Measurements from ENCODE around the gene BMPR1A.
A peak's percentile ranks its signal among the peaks of the same experiment; 100 is the strongest.
"Not testable (repeated sequence)": the region's sequence is repeated elsewhere in the genome, so short reads cannot be mapped to it uniquely, and the experiment has no call there.

BMPR1A gene

GRCh38 chr10:86878983-86879713, 122.7 kb downstream of the BMPR1A start:
- DNase-seq (ENCODE audit: low read depth, low spot score) = no peak

GRCh38 chr10:86880971-86881370, 124.6 kb downstream of the BMPR1A start:
- DNase-seq (ENCODE audit: low read depth, low spot score) = no peak

GRCh38 chr10:86888585-86889381, 132.4 kb downstream of the BMPR1A start:
- no peak for DNase-seq (ENCODE audit: low read depth, low spot score)

GRCh38 chr10:86889997-86890396, 133.6 kb downstream of the BMPR1A start:
- no peak for DNase-seq (ENCODE audit: low read depth, low spot score)

DNA sequence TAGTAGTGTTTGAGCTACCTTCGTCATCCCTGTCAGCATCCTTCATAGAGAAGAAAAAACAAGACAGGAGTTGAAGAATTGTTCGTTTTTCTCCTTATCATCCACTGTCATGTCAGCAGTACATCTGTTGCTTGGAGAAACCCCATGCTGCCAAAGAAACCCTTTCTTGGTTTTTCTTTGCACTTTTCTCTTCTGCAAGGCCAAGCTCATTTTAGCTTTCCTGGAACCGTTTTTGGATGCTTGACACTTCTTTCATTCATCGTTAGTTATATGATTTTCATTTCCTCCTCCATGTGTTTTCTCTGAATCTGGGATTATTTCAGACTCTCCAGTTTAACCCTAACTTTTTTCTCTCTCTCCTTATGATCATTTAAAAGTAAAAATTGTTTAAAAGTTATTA, 142.1 kb downstream of the BMPR1A start:
- DNase-seq (ENCODE audit: low read depth, low spot score) = no peak

- no peak for DNase-seq (ENCODE audit: low read depth, low spot score)
Measured at GRCh38 chr10:86899132-86899531, 142.7 kb downstream of the BMPR1A start.

- DNase-seq (ENCODE audit: low read depth, low spot score) = peak; percentile 67
Measured at GRCh38 chr10:86899670-86900276, 143.4 kb downstream of the BMPR1A start.

- no peak for DNase-seq (ENCODE audit: low read depth, low spot score)
Measured at GRCh38 chr10:86900955-86901354, 144.5 kb downstream of the BMPR1A start.

DNA sequence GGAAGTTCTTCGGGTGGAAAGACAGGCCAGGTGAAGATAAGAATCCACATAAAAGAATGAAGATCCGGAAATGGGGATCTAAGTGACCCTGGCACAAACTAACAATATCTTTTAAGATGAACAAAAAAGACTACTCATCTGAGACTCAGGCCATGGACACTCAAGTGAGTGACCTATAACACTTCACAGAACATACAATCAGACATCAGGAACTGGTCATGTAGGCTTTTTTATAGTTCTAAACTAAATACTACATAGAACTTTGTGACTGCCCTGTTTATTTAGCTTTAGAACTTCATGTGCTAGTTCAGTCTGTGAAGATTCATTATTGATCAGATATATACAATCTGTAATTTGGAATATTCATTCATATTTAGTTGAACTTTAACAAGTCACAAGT, 148.2 kb downstream of the BMPR1A start:
- DNase-seq (ENCODE audit: low read depth, low spot score) = no peak

- no peak for DNase-seq (ENCODE audit: low read depth, low spot score)
Measured at GRCh38 chr10:86905429-86905828, 149.0 kb downstream of the BMPR1A start.

DNA sequence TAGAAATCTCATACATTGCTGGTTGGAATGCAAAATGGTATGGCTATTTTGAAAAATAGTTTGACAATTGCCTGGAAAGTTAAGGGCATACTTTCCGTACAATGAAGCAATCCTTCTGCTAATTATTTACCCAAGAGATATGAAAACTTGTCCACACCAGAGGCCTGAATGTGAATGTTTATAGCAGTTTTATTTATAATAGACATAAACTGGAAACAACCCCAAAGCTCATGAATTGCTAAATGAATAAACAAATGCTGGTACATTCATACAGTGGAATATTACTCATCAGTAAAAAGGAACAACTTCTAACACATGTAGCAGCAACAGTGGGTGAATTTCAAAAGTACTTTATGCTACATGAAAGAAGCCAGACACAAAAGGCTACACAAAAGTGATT, 158.3 kb downstream of the BMPR1A start:
- no peak for DNase-seq (ENCODE audit: low read depth, low spot score)

GRCh38 chr10:86918022-86918471, 161.6 kb downstream of the BMPR1A start:
- no peak for DNase-seq (ENCODE audit: low read depth, low spot score)

DNA sequence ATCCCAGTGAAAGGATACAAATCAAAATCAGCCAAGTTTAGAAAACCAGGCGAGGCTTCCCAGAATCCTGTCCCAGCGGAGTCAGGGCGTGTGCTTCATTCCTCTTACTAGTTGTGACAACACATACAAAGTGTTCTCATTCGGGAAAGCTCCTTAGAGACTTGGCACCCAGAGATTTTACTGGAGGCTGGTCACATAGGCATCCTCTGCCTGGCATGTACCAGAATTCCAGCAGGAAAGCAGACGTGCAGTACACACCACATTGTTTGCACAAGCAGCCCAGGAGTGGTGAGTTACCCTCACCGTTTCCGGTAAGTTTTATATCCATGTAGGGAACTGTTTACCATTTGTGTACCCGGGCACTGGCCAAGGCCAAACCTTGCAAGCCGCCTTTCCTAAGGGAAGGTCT, 166.1 kb downstream of the BMPR1A start:
- no peak for DNase-seq (ENCODE audit: low read depth, low spot score)

GRCh38 chr10:86929468-86930380, 173.3 kb downstream of the BMPR1A start:
- no peak for DNase-seq (ENCODE audit: low read depth, low spot score)

DNA sequence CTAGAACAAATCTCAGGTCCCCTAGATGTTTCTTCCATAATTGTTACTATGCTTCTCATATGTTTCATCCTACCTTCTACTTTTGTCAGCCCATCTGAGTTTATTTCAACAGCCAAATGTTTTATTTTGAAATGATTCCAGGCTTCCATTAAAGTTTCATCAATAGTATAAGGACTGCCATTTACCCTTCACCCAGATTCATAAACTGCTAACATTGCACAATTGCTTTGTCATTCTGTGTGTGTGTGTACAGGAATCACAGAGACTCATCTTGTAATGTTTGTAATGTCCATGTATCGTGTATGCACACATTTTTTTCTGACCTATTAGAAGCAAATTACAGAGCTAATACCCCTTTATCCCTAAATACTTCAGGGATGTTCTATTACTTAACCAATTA, 175.5 kb downstream of the BMPR1A start:
- no peak for DNase-seq (ENCODE audit: low read depth, low spot score)

- no peak for DNase-seq (ENCODE audit: low read depth, low spot score)
Measured at GRCh38 chr10:86932674-86933073, 176.3 kb downstream of the BMPR1A start.

DNA sequence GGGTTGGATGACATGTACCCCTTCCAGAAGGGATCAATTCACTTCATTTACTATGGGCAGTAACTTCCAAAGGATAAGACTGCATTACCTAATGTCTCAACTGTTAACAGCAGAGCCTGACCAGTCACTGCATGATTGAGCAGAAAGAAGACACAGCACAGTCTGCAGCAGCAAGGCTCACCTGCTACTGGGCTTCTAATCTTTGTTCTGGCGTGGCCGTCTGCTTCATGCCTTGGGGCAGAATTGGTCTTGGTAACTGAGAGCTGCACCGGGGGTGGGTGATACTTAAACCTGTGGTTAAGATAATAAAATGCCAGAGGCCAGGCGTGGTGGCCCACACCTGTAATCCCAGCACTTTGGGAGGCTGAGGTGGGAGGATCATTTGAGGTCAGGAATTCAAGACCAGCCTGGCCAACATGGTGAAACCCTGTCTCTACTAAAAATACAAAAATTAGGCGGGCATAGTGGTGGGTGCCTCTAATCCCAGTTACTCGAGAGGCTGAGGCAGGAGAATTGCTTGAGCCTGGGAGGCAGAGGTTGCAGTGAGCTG, 177.8 kb downstream of the BMPR1A start:
- not testable (repeated sequence) for DNase-seq (ENCODE audit: low read depth, low spot score)

GRCh38 chr10:86936661-86937501, 180.5 kb downstream of the BMPR1A start:
- DNase-seq (ENCODE audit: low read depth, low spot score) = no peak

DNA sequence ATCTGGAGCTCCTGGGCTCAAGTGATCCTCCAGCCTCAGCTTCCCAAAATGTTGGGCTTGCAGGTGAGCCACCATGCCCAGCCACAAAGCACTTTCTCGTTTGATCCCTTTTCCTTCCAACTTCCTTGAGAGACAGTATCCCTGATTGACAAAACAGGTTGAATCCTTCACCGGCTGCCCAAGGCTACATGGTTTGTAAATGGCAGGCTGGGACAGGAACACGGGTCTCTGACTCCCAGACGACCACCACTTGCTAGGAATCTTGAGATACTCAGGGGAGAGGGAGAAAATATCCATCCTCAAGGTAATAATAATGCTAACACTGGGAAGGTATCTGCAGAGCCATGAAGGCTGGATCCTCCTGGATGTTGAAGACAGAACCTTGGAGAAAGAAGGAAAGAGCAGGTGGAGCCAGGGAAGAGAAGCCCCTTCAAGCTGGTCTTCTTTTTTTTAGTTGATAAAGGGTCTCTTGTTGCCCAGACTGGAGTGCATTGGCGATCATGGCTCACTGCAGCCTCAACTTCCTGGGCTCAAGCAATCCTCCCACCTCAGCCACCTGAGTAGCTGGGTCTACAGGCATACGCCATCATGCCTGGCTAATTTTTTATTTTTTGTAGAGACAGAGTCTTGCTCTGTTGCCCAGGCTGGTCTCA, 181.2 kb downstream of the BMPR1A start:
- DNase-seq (ENCODE audit: low read depth, low spot score) = no peak

DNA sequence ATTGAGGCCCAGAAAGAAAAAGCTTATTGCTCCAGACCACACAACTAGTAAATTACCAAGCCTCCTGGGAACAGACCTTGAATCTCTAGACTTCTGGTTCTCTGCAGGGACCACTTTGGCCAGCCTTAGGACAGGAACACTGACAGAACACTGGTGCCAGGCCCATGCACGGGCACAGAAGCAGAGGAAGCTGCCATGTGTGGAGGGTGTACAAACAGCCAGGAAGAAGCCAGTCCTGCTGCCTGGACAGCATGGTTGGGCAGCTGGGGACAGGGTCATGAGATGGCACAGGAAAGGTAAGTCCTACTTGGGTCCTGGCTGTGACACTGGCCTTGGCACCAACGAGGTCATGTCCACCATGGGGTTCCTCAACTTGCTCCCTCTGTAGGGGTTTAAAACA, 181.8 kb downstream of the BMPR1A start:
- no peak for DNase-seq (ENCODE audit: low read depth, low spot score)

Measured in smooth muscle cell of the brain vasculature (primary cell).